Right lobe of liver (tissue), 4 donors: ENCODE results near the gene SNRPA1.

Experiments
- CTCF ChIP-seq, 4 donors: fragments of 200-600 bp in 3 of 4; fragments of 450-650 bp in 1 of 4; IDR thresholded peaks; one replicate each; pipeline versions ENCODE4 v1.5.1 to v1.8.0; 2016 to 2022; ENCODE audit warnings: antibody characterized with exemption in 4 of 4, mild to moderate bottlenecking in 2 of 4
- POLR2A ChIP-seq: fragments of 450-650 bp; IDR thresholded peaks from one replicate; pipeline ENCODE4 v1.6.1; 2017; ENCODE audit warnings: antibody characterized with exemption, mild to moderate bottlenecking
- donor health status: DM: no; HTN: no; CAD: no.
- donor health status: DM: no; HTN: no; CAD: no.
- donor health status: DM: no; HTN: yes; CAD: no.

- no peak for TF ChIP-seq CTCF (IDR thresholded peaks at IDR 0.05)
- no peak for TF ChIP-seq POLR2A
Observed at GRCh38 chr15:101326462-101327146, 31.6 kb upstream of the SNRPA1 start.
